Measurements from ENCODE around the gene ABTB2. TPM values are rescaled to one million over a fixed set of nuclear protein-coding genes. Genes with fewer than 3 reads are reported as not detected.

The ABTB2 gene
- total and polyA plus RNA-seq, 2 experiments from 2014 or later = 2.6 to 12.1 TPM

DNA sequence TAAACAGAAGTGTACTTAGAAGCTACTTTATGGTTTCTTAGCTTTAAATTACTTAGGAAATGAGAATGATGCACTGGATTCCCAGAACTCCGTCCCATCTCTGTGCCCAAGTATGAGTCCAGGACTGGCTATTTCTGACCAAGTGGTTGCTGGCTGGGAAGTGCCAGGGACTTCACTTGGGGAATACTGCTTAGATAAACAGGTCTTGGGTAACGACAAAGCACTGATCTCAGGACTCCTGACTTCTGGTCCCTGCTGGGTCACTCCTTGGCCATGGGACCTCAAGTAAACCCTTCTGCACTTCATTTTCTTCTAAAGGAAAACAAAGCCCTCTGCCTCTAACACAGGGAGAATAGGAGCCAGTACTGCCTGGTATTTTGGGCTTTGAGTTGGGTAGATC, 27.9 kb downstream of the ABTB2 start:
- peaks cover 10% of the 10 kb centered on the region for H3K4me1 ChIP-seq (ENCODE audit: insufficient read depth)
- H3K36me3 Mint-ChIP-seq (ENCODE audit: low read depth) = no peaks in the 10 kb centered on the region
- H3K9me3 Mint-ChIP-seq = no peaks in the 10 kb centered on the region
- H3K4me3 Mint-ChIP-seq = no peak overlapping the region
- no peaks in the 10 kb centered on the region; the same call in 1 of the 2 replicates for H3K79me2 ChIP-seq (replicated peaks; ENCODE audit: insufficient read depth)
- no peak overlapping the region for H3K27ac ChIP-seq (ENCODE audit: low read depth)
- H3K4me3 ChIP-seq = no peak overlapping the region
- no peak for TF ChIP-seq JUNB (IDR thresholded peaks at IDR 0.05; ENCODE audit: unreplicated experiment)
- H3K27ac Mint-ChIP-seq = no peak overlapping the region
- no peaks in the 10 kb centered on the region for H3K27me3 ChIP-seq (ENCODE audit: insufficient read depth)
- peaks cover 25% of the 10 kb centered on the region for H3K4me1 Mint-ChIP-seq
- H3F3A ChIP-seq (replicated peaks; ENCODE audit: low read depth) = no peaks in the 10 kb centered on the region
- H3K4me2 ChIP-seq = no peak overlapping the region
- no peaks in the 10 kb centered on the region for H3K36me3 ChIP-seq (ENCODE audit: insufficient read depth)
- no peaks in the 10 kb centered on the region; the same call in 1 of the 2 replicates for H4K20me1 ChIP-seq (replicated peaks; ENCODE audit: insufficient read depth)
- no peak overlapping the region for H2AFZ ChIP-seq
- peaks cover 3% of the 10 kb centered on the region for H3K27me3 Mint-ChIP-seq (ENCODE audit: insufficient read depth, low read depth, poor library complexity)
- DNase-seq (ENCODE audit: low spot score) (no peak), ATAC-seq (no peak)
- H3K9me2 ChIP-seq (ENCODE audit: insufficient read depth) = no peaks in the 10 kb centered on the region; the same call in 1 of the 2 replicates

DNA sequence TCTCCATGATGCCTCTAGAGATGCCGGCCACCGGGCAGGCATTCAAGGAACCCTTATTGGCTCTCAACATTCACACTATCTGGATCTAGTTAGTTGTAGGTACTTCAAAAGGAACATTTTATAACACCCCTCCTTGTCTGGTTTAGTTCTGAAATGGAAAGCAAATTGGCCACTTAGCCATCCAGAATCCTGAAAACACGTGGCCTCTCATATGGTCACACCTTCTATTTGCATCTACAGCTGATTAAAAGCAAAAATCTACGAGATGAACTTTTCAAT, 29.2 kb downstream of the ABTB2 start:
- H3K36me3 Mint-ChIP-seq (ENCODE audit: low read depth) = no peaks in the 10 kb centered on the region
- no peaks in the 10 kb centered on the region for H3K27me3 ChIP-seq (ENCODE audit: insufficient read depth)
- no peaks in the 10 kb centered on the region for H3F3A ChIP-seq (replicated peaks; ENCODE audit: low read depth)
- H3K9me2 ChIP-seq (ENCODE audit: insufficient read depth) = no peaks in the 10 kb centered on the region; the same call in 1 of the 2 replicates
- no peak overlapping the region for H3K4me3 Mint-ChIP-seq
- no peaks in the 10 kb centered on the region for H3K36me3 ChIP-seq (ENCODE audit: insufficient read depth)
- H3K9me3 Mint-ChIP-seq = no peaks in the 10 kb centered on the region
- H3K27ac Mint-ChIP-seq = no peak overlapping the region
- H3K27me3 Mint-ChIP-seq (ENCODE audit: insufficient read depth, low read depth, poor library complexity) = peaks cover 4% of the 10 kb centered on the region
- H3K4me1 Mint-ChIP-seq = peaks cover 26% of the 10 kb centered on the region
- no peak overlapping the region for H3K4me3 ChIP-seq
- no peak overlapping the region for H3K4me2 ChIP-seq
- H3K4me1 ChIP-seq (ENCODE audit: insufficient read depth) = peaks cover 10% of the 10 kb centered on the region
- no peaks in the 10 kb centered on the region; the same call in 1 of the 2 replicates for H4K20me1 ChIP-seq (replicated peaks; ENCODE audit: insufficient read depth)
- H3K27ac ChIP-seq (ENCODE audit: low read depth) = no peak overlapping the region
- ATAC-seq = no peak
- DNase-seq (ENCODE audit: low spot score) = no peak
- no peaks in the 10 kb centered on the region; the same call in 1 of the 2 replicates for H3K79me2 ChIP-seq (replicated peaks; ENCODE audit: insufficient read depth)
- no peak overlapping the region for H2AFZ ChIP-seq
- TF ChIP-seq EZH2 (IDR thresholded peaks at IDR 0.05; ENCODE audit: low read depth, unreplicated experiment) = no peak
- no peak for TF ChIP-seq ZNF331 (CRISPR knock-in tag; IDR thresholded peaks at IDR 0.05; ENCODE audit: low read depth)
- TF ChIP-seq NANOG (IDR thresholded peaks at IDR 0.05; ENCODE audit: borderline replicate concordance) = no peak
- TF ChIP-seq ZNF114 (CRISPR knock-in tag; IDR thresholded peaks at IDR 0.05) = no peak
- TF ChIP-seq, protein P1, sequence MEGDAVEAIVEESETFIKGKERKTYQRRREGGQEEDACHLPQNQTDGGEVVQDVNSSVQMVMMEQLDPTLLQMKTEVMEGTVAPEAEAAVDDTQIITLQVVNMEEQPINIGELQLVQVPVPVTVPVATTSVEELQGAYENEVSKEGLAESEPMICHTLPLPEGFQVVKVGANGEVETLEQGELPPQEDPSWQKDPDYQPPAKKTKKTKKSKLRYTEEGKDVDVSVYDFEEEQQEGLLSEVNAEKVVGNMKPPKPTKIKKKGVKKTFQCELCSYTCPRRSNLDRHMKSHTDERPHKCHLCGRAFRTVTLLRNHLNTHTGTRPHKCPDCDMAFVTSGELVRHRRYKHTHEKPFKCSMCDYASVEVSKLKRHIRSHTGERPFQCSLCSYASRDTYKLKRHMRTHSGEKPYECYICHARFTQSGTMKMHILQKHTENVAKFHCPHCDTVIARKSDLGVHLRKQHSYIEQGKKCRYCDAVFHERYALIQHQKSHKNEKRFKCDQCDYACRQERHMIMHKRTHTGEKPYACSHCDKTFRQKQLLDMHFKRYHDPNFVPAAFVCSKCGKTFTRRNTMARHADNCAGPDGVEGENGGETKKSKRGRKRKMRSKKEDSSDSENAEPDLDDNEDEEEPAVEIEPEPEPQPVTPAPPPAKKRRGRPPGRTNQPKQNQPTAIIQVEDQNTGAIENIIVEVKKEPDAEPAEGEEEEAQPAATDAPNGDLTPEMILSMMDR (conservative IDR thresholded peaks at IDR 0.05; ENCODE audit: low read depth in 2 of 2) = no peak
- TF ChIP-seq STAT1 (IDR thresholded peaks at IDR 0.05; ENCODE audit: unreplicated experiment) = no peak
- TF ChIP-seq, protein P2, sequence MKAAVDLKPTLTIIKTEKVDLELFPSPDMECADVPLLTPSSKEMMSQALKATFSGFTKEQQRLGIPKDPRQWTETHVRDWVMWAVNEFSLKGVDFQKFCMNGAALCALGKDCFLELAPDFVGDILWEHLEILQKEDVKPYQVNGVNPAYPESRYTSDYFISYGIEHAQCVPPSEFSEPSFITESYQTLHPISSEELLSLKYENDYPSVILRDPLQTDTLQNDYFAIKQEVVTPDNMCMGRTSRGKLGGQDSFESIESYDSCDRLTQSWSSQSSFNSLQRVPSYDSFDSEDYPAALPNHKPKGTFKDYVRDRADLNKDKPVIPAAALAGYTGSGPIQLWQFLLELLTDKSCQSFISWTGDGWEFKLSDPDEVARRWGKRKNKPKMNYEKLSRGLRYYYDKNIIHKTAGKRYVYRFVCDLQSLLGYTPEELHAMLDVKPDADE (IDR thresholded peaks at IDR 0.05) = no peak
- TF ChIP-seq, protein P3, sequence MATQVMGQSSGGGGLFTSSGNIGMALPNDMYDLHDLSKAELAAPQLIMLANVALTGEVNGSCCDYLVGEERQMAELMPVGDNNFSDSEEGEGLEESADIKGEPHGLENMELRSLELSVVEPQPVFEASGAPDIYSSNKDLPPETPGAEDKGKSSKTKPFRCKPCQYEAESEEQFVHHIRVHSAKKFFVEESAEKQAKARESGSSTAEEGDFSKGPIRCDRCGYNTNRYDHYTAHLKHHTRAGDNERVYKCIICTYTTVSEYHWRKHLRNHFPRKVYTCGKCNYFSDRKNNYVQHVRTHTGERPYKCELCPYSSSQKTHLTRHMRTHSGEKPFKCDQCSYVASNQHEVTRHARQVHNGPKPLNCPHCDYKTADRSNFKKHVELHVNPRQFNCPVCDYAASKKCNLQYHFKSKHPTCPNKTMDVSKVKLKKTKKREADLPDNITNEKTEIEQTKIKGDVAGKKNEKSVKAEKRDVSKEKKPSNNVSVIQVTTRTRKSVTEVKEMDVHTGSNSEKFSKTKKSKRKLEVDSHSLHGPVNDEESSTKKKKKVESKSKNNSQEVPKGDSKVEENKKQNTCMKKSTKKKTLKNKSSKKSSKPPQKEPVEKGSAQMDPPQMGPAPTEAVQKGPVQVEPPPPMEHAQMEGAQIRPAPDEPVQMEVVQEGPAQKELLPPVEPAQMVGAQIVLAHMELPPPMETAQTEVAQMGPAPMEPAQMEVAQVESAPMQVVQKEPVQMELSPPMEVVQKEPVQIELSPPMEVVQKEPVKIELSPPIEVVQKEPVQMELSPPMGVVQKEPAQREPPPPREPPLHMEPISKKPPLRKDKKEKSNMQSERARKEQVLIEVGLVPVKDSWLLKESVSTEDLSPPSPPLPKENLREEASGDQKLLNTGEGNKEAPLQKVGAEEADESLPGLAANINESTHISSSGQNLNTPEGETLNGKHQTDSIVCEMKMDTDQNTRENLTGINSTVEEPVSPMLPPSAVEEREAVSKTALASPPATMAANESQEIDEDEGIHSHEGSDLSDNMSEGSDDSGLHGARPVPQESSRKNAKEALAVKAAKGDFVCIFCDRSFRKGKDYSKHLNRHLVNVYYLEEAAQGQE (IDR thresholded peaks at IDR 0.05; ENCODE audit: unreplicated experiment) = no peak
- no peak for TF ChIP-seq JUNB (IDR thresholded peaks at IDR 0.05; ENCODE audit: unreplicated experiment)
- TF ChIP-seq, protein P4, sequence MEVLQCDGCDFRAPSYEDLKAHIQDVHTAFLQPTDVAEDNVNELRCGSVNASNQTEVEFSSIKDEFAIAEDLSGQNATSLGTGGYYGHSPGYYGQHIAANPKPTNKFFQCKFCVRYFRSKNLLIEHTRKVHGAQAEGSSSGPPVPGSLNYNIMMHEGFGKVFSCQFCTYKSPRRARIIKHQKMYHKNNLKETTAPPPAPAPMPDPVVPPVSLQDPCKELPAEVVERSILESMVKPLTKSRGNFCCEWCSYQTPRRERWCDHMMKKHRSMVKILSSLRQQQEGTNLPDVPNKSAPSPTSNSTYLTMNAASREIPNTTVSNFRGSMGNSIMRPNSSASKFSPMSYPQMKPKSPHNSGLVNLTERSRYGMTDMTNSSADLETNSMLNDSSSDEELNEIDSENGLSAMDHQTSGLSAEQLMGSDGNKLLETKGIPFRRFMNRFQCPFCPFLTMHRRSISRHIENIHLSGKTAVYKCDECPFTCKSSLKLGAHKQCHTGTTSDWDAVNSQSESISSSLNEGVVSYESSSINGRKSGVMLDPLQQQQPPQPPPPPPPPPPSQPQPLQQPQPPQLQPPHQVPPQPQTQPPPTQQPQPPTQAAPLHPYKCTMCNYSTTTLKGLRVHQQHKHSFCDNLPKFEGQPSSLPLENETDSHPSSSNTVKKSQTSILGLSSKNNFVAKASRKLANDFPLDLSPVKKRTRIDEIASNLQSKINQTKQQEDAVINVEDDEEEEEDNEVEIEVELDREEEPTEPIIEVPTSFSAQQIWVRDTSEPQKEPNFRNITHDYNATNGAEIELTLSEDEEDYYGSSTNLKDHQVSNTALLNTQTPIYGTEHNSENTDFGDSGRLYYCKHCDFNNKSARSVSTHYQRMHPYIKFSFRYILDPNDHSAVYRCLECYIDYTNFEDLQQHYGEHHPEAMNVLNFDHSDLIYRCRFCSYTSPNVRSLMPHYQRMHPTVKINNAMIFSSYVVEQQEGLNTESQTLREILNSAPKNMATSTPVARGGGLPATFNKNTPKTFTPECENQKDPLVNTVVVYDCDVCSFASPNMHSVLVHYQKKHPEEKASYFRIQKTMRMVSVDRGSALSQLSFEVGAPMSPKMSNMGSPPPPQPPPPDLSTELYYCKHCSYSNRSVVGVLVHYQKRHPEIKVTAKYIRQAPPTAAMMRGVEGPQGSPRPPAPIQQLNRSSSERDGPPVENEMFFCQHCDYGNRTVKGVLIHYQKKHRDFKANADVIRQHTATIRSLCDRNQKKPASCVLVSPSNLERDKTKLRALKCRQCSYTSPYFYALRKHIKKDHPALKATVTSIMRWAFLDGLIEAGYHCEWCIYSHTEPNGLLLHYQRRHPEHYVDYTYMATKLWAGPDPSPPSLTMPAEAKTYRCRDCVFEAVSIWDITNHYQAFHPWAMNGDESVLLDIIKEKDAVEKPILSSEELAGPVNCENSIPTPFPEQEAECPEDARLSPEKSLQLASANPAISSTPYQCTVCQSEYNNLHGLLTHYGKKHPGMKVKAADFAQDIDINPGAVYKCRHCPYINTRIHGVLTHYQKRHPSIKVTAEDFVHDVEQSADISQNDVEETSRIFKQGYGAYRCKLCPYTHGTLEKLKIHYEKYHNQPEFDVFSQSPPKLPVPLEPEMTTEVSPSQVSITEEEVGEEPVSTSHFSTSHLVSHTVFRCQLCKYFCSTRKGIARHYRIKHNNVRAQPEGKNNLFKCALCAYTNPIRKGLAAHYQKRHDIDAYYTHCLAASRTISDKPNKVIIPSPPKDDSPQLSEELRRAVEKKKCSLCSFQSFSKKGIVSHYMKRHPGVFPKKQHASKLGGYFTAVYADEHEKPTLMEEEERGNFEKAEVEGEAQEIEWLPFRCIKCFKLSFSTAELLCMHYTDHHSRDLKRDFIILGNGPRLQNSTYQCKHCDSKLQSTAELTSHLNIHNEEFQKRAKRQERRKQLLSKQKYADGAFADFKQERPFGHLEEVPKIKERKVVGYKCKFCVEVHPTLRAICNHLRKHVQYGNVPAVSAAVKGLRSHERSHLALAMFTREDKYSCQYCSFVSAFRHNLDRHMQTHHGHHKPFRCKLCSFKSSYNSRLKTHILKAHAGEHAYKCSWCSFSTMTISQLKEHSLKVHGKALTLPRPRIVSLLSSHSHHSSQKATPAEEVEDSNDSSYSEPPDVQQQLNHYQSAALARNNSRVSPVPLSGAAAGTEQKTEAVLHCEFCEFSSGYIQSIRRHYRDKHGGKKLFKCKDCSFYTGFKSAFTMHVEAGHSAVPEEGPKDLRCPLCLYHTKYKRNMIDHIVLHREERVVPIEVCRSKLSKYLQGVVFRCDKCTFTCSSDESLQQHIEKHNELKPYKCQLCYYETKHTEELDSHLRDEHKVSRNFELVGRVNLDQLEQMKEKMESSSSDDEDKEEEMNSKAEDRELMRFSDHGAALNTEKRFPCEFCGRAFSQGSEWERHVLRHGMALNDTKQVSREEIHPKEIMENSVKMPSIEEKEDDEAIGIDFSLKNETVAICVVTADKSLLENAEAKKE (CRISPR knock-in tag; IDR thresholded peaks at IDR 0.05) = no peak

All from GM23338 (cell line).